Measurements from ENCODE around the gene CPPED1. TPM values are rescaled to one million over a fixed set of nuclear protein-coding genes. Genes with fewer than 3 reads are reported as not detected.

The CPPED1 gene
- total RNA-seq, 1 donor from 2014 or later = 7.7 TPM

DNA sequence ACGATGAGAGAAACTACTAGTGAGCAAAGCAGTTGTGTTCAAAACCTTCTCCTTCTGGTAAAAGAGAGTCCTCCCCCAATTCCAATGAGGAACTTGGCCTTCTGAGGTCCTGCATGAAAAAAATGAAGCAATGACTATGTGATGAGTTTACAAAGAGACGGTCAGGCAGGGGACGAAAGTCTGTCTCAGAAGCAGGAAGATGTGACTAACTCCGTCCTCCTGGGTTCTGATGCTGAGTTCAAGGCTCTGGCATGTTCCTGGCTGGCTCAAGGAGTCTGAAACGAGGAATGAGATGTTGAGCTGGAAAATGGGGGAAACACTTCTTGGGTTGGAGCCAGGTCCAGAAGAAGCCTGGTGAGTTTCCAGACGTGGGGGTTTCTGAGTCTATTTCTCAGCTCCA is 129.6 kb downstream of the CPPED1 start:
- Mint-ChIP-seq H3K4me3 (no peak overlapping the region), H3K27me3 (ENCODE audit: low read depth) (no peaks in the 10 kb centered on the region), H3K9me3 (peaks cover 14% of the 10 kb centered on the region), H3K36me3 (peaks cover 7% of the 10 kb centered on the region), H3K4me1 (peaks cover 13% of the 10 kb centered on the region), H3K27ac (no peak overlapping the region)
- DNase-seq (ENCODE audit: low spot score in 2 of 2, unreplicated experiment in 2 of 2) = no peak
- TF ChIP-seq, protein P1, sequence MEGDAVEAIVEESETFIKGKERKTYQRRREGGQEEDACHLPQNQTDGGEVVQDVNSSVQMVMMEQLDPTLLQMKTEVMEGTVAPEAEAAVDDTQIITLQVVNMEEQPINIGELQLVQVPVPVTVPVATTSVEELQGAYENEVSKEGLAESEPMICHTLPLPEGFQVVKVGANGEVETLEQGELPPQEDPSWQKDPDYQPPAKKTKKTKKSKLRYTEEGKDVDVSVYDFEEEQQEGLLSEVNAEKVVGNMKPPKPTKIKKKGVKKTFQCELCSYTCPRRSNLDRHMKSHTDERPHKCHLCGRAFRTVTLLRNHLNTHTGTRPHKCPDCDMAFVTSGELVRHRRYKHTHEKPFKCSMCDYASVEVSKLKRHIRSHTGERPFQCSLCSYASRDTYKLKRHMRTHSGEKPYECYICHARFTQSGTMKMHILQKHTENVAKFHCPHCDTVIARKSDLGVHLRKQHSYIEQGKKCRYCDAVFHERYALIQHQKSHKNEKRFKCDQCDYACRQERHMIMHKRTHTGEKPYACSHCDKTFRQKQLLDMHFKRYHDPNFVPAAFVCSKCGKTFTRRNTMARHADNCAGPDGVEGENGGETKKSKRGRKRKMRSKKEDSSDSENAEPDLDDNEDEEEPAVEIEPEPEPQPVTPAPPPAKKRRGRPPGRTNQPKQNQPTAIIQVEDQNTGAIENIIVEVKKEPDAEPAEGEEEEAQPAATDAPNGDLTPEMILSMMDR (IDR thresholded peaks at IDR 0.05; ENCODE audit: unreplicated experiment) = no peak

DNA sequence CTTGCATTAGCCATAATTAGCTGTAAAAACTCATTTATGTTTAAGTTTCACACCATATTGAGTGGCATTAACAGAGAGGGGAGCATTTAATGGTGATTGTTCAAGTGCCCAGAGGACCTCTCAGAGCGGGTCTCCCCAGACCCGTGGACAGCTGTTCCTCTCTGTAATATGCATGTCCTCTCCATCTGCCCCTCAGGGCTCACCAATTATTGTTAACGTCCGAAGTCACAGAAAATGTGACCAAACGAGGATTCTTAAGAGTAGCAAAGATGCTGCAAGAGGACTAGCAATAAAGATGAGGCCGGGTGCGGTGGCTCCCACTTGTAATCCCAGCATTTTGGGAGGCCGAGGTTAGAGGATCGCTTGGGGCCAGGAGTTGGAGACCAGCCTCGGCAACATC is 130.2 kb downstream of the CPPED1 start:
- Mint-ChIP-seq H3K4me1 (peaks cover 13% of the 10 kb centered on the region), H3K27me3 (ENCODE audit: low read depth) (no peaks in the 10 kb centered on the region), H3K36me3 (peaks cover 7% of the 10 kb centered on the region), H3K27ac (no peak overlapping the region), H3K4me3 (no peak overlapping the region), H3K9me3 (peaks cover 20% of the 10 kb centered on the region)
- DNase-seq (ENCODE audit: low spot score in 2 of 2, unreplicated experiment in 2 of 2) = no peak
- TF ChIP-seq, protein P1 (IDR thresholded peaks at IDR 0.05; ENCODE audit: unreplicated experiment) = no peak

DNA sequence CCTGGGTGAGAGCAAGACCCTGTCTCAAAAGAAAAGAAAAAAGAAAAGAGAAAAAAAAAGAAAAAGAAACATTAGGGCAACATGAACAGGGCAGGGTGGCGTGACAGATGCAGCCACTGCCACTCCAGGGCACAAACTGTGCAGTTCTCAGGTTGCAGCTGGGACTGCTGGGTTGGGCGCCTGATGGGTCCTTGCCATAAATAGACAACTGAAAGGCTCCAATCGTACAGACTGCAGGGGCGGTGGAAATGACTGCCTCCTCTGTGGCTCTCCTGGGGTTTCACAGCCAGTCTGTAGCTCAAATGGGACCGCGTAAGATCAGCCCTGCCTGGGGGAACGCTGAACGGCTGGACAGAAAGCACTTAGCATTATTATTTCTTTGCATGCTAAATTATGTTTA is 130.7 kb downstream of the CPPED1 start:
- Mint-ChIP-seq H3K27me3 (ENCODE audit: low read depth) (no peaks in the 10 kb centered on the region), H3K9me3 (peaks cover 18% of the 10 kb centered on the region), H3K4me1 (peaks cover 13% of the 10 kb centered on the region), H3K36me3 (peaks cover 4% of the 10 kb centered on the region), H3K27ac (no peak overlapping the region), H3K4me3 (no peak overlapping the region)
- DNase-seq (ENCODE audit: low spot score in 2 of 2, unreplicated experiment in 2 of 2) = no peak
- TF ChIP-seq, protein P1 (IDR thresholded peaks at IDR 0.05; ENCODE audit: unreplicated experiment) = no peak

DNA sequence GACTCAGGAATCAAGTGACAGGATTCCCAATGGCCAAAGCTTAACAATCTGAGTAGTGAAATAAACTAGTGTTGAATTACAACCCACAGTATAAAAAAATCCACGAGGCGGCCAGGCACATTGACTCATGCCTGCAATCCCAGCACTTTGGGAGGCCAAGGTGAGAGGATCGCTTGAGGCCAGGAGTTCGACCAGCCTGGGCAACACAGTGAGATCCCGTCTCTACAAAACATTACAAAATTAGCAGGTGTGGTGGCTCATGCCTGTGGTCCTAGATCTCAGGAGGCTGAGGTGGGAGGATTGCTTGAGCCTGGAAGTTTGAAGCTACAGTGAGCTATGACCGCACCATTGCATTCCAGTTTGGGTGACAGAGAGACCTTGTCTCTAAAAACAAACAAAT is 133.8 kb downstream of the CPPED1 start:
- Mint-ChIP-seq H3K9me3 (peaks cover 32% of the 10 kb centered on the region), H3K36me3 (peaks cover 3% of the 10 kb centered on the region), H3K27me3 (ENCODE audit: low read depth) (no peaks in the 10 kb centered on the region), H3K4me3 (no peak overlapping the region), H3K27ac (no peak overlapping the region), H3K4me1 (peaks cover 3% of the 10 kb centered on the region)
- DNase-seq (ENCODE audit: low spot score in 2 of 2, unreplicated experiment in 2 of 2) = no peak
- TF ChIP-seq, protein P1 (IDR thresholded peaks at IDR 0.05; ENCODE audit: unreplicated experiment) = no peak

DNA sequence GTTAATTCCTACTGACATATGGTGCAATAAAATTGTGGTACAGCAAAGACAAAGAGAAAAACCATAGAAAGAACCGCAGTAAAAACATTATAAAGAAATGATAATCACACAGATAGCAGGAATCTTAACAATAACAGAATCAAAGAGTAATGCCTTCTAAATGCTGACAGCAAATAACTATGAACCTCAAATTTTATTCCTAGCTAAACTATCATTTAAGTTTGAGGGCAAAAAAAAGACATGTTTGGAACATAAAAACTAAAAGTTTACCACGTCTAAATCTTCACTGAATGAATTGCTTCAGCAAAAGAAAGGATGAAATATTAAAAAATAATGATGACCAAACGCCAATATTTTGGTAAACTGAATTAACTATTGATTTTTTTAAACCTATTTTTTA is 135.8 kb downstream of the CPPED1 start:
- Mint-ChIP-seq H3K9me3 (peaks cover 32% of the 10 kb centered on the region), H3K27me3 (ENCODE audit: low read depth) (no peaks in the 10 kb centered on the region), H3K36me3 (peaks cover 5% of the 10 kb centered on the region), H3K4me1 (no peaks in the 10 kb centered on the region), H3K27ac (no peak overlapping the region), H3K4me3 (no peak overlapping the region)
- TF ChIP-seq, protein P1 (IDR thresholded peaks at IDR 0.05; ENCODE audit: unreplicated experiment) = no peak
- no peak for DNase-seq (ENCODE audit: low spot score in 2 of 2, unreplicated experiment in 2 of 2)

DNA sequence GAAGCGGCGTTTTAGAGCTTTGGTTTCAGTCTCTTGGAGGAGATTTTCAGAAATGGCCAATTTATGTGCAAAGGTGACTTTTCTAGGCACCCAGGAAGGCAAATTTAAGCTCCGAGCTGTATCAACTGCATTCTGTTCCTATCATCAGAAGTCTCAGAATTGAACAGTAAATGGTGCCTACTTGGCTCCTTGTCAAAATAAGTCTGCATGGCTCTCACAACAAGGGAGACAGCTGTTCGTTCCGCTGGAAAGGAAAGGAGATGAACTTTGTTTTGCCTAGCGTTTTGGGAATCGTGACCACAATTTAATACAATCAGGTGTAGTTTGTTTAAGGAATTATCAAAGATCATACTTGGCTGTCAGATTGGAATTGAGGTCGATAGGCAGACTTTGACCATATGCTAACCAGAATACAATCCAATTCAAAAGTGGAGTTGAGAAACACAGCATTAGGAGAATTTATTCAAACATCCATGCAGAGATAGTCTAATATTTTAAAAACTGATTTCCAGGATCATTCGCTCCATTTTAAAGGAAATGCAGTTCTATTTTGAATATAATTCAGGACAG is 139.4 kb downstream of the CPPED1 start:
- no peak overlapping the region for H3K4me3 Mint-ChIP-seq
- H3K9me3 Mint-ChIP-seq = peaks cover 27% of the 10 kb centered on the region
- no peak for DNase-seq (ENCODE audit: low spot score in 2 of 2, unreplicated experiment in 2 of 2)
- TF ChIP-seq, protein P1 (IDR thresholded peaks at IDR 0.05; ENCODE audit: unreplicated experiment) = no peak
- H3K27ac Mint-ChIP-seq = no peak overlapping the region
- no peaks in the 10 kb centered on the region for H3K4me1 Mint-ChIP-seq
- no peaks in the 10 kb centered on the region for H3K27me3 Mint-ChIP-seq (ENCODE audit: low read depth)
- peaks cover 2% of the 10 kb centered on the region for H3K36me3 Mint-ChIP-seq

Data from mesothelial cell of epicardium (in vitro differentiated cells).